HEK293 (cell line): Measurements from ENCODE around the gene ZNF579.

Experiments
- CTCF ChIA-PET: fragments of 350-600 bp; formaldehyde crosslinking; extraction: SDS; loops from one replicate; lab custom pipeline; 2021; ENCODE audit warnings: antibody characterized with exemption; lab: Yijun Ruan, JAX
- POLR2A ChIA-PET: fragments of 300-600 bp; formaldehyde crosslinking; extraction: SDS; loops from one replicate; lab custom pipeline; 2020; ENCODE audit warnings: antibody characterized with exemption, inconsistent platforms; lab: Yijun Ruan, JAX
- H3K27ac ChIP-seq: fragments of 200-500 bp; sonication (Bioruptor generic); 2 replicates; pipeline ENCODE4 v1.5.1; 2014; ENCODE audit warnings: low read depth, low read length, control low read depth, inconsistent platforms; ENCODE audit errors: extremely low read depth
- H3K36me3 ChIP-seq, 2 experiments: fragments of 200-500 bp in 1 of 2; sonication (Bioruptor generic) in 1 of 2; 1 replicate in 1 of 2; 2 replicates in 1 of 2; pipeline ENCODE4 v1.5.1; 2014 to 2017; ENCODE audit warnings: inconsistent platforms in 2 of 2, low read length in 2 of 2; ENCODE audit not compliant: control insufficient read depth in 2 of 2, insufficient read depth in 1 of 2
- H3K4me1 ChIP-seq: fragments of 200-500 bp; sonication (Bioruptor generic); 2 replicates; pipeline ENCODE4 v1.5.1; 2014; ENCODE audit warnings: mild to moderate bottlenecking, low read length, inconsistent platforms; ENCODE audit not compliant: control insufficient read depth, insufficient read depth
- H3K4me3 ChIP-seq: 2 replicates; pipeline ENCODE4 v1.5.1; 2011; ENCODE audit warnings: low read depth, mild to moderate bottlenecking, control low read depth, low read length, moderate library complexity
- H3K9me3 ChIP-seq: fragments of 200-500 bp; sonication (Bioruptor generic); 2 replicates; pipeline ENCODE4 v1.5.1; 2014; ENCODE audit warnings: low read depth, low read length, inconsistent platforms; ENCODE audit not compliant: control insufficient read depth, insufficient read depth
- CTCF ChIP-seq: fragments of 450-650 bp; formaldehyde crosslinking; IDR thresholded peaks from 2 replicates; pipeline ENCODE4 v1.5.1; 2016; ENCODE audit warnings: missing biosample characterization, missing genetic modification characterization
- HOXD13 ChIP-seq: sonication (generic); formaldehyde crosslinking; IDR thresholded peaks from 2 replicates; pipeline ENCODE4 v1.8.0; 2022; ENCODE audit warnings: missing genetic modification reagents, borderline replicate concordance
- PRDM1 ChIP-seq: fragments of 450-650 bp; formaldehyde crosslinking; IDR thresholded peaks from 2 replicates; pipeline ENCODE4; 2016; ENCODE audit warnings: missing biosample characterization, missing genetic modification characterization
- RBAK ChIP-seq: fragments of 450-650 bp; formaldehyde crosslinking; IDR thresholded peaks from 2 replicates; pipeline ENCODE4 v1.5.1; 2016; ENCODE audit warnings: missing biosample characterization, missing genetic modification characterization
- SALL2 ChIP-seq: fragments of 450-650 bp; formaldehyde crosslinking; IDR thresholded peaks from 2 replicates; pipeline ENCODE4 v1.5.0; 2017; ENCODE audit warnings: missing biosample characterization, mild to moderate bottlenecking, missing genetic modification characterization, borderline replicate concordance
- YY1 ChIP-seq: fragments of 450-650 bp; formaldehyde crosslinking; IDR thresholded peaks from 2 replicates; pipeline ENCODE4 v1.5.1; 2018; ENCODE audit warnings: missing biosample characterization, missing genetic modification characterization
- ZEB2 ChIP-seq: fragments of 450-650 bp; formaldehyde crosslinking; IDR thresholded peaks from 2 replicates; pipeline ENCODE4 v1.5.1; 2016; ENCODE audit warnings: missing biosample characterization, missing genetic modification characterization
- ZFHX2 ChIP-seq: fragments of 450-650 bp; formaldehyde crosslinking; conservative IDR thresholded peaks from 2 replicates; pipeline ENCODE4 v1.5.1; 2016; ENCODE audit warnings: missing biosample characterization, missing genetic modification characterization
- ZNF335 ChIP-seq: fragments of 450-650 bp; formaldehyde crosslinking; conservative IDR thresholded peaks from 2 replicates; pipeline ENCODE4 v1.5.1; 2016; ENCODE audit warnings: missing biosample characterization, missing genetic modification characterization
- ZNF544 ChIP-seq: fragments of 450-650 bp; formaldehyde crosslinking; IDR thresholded peaks from 2 replicates; pipeline ENCODE4 v1.5.0; 2017; ENCODE audit warnings: missing biosample characterization, missing genetic modification characterization
- TF ChIP-seq, protein P1 (sequence below): fragments of 450-650 bp; formaldehyde crosslinking; IDR thresholded peaks from 2 replicates; pipeline ENCODE4 v1.5.1; 2016; ENCODE audit warnings: missing biosample characterization, missing genetic modification characterization
- TF ChIP-seq, protein P2 (sequence below): fragments of 450-650 bp; formaldehyde crosslinking; IDR thresholded peaks from 2 replicates; pipeline ENCODE4 v1.5.1; 2017; ENCODE audit warnings: missing biosample characterization, missing genetic modification characterization
- TF ChIP-seq, protein P3 (sequence below): fragments of 450-650 bp; formaldehyde crosslinking; IDR thresholded peaks from 2 replicates; pipeline ENCODE4 v1.5.1; 2017; ENCODE audit warnings: missing biosample characterization, missing genetic modification characterization

The ZNF579 gene

DNA sequence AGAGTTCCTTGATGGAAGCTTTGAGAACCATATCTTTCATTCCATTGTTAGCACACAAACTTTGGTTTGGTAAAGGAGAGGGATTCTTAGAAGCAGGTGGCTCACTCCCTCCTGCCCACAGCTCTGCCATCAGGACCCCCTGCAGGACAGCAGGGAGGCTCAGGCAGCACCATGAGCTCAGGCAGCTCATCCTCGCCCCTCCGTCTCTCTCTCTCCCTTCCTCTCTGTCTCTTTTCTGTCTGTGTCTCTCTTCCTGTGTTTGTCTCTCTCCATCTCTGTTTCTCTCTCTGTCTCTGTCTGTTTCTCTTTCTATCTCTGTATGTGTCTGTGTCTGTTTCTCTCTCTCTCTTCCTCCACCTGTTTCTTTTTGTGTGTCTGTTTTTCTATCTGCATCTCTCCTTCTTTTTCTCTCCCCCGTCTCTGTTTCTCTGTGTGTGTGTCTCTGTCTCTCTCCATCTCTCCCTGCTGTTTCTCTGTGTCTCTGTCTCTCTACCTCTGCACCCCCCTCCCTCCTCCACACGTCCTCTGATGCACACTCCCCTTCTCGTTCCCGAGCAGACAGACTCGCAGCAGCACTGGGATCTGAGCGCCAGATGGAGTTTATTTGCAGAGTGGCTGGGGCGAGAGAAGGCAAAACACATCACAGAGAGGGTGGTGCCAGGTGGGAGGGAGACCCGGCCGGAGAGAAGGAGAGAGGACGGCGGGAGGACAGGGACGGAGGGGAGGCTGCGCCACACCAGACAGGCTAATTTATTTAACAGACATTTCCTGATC, 52.4 kb downstream of the ZNF579 start (continued):
- TF ChIP-seq SALL2 (tag by site-specific recombination) (peak; percentile 64; the same call in 1 of the 2 replicates), CTCF (tag by site-specific recombination) (0 out of 2 replicates have a peak, but pooled peaks have one; percentile 6), HOXD13 (CRISPR knock-in tag) (no peak), ZNF335 (peak; percentile 72), PRDM1 (tag by site-specific recombination) (0 out of 2 replicates have a peak, but pooled peaks have one; percentile 4), ZFHX2 (tag by site-specific recombination) (peak; percentile 35; the same call in 1 of the 2 replicates), ZNF544 (tag by site-specific recombination) (peak; percentile 48; the same call in 1 of the 2 replicates), ZEB2 (tag by site-specific recombination) (0 out of 2 replicates have a peak, but pooled peaks have one; percentile 14)
- TF ChIP-seq, protein P1, sequence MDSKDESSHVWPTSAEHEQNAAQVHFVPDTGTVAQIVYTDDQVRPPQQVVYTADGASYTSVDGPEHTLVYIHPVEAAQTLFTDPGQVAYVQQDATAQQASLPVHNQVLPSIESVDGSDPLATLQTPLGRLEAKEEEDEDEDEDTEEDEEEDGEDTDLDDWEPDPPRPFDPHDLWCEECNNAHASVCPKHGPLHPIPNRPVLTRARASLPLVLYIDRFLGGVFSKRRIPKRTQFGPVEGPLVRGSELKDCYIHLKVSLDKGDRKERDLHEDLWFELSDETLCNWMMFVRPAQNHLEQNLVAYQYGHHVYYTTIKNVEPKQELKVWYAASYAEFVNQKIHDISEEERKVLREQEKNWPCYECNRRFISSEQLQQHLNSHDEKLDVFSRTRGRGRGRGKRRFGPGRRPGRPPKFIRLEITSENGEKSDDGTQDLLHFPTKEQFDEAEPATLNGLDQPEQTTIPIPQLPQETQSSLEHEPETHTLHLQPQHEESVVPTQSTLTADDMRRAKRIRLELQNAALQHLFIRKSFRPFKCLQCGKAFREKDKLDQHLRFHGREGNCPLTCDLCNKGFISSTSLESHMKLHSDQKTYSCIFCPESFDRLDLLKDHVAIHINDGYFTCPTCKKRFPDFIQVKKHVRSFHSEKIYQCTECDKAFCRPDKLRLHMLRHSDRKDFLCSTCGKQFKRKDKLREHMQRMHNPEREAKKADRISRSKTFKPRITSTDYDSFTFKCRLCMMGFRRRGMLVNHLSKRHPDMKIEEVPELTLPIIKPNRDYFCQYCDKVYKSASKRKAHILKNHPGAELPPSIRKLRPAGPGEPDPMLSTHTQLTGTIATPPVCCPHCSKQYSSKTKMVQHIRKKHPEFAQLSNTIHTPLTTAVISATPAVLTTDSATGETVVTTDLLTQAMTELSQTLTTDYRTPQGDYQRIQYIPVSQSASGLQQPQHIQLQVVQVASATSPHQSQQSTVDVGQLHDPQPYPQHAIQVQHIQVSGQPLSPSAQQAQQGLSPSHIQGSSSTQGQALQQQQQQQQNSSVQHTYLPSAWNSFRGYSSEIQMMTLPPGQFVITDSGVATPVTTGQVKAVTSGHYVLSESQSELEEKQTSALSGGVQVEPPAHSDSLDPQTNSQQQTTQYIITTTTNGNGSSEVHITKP (tag by site-specific recombination) = peak; percentile 44; the same call in 1 of the 2 replicates
- TF ChIP-seq, protein P2, sequence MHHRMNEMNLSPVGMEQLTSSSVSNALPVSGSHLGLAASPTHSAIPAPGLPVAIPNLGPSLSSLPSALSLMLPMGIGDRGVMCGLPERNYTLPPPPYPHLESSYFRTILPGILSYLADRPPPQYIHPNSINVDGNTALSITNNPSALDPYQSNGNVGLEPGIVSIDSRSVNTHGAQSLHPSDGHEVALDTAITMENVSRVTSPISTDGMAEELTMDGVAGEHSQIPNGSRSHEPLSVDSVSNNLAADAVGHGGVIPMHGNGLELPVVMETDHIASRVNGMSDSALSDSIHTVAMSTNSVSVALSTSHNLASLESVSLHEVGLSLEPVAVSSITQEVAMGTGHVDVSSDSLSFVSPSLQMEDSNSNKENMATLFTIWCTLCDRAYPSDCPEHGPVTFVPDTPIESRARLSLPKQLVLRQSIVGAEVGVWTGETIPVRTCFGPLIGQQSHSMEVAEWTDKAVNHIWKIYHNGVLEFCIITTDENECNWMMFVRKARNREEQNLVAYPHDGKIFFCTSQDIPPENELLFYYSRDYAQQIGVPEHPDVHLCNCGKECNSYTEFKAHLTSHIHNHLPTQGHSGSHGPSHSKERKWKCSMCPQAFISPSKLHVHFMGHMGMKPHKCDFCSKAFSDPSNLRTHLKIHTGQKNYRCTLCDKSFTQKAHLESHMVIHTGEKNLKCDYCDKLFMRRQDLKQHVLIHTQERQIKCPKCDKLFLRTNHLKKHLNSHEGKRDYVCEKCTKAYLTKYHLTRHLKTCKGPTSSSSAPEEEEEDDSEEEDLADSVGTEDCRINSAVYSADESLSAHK (tag by site-specific recombination) = peak; percentile 22; the same call in 1 of the 2 replicates
- TF ChIP-seq, all 188 proteins: peak for 20

DNA sequence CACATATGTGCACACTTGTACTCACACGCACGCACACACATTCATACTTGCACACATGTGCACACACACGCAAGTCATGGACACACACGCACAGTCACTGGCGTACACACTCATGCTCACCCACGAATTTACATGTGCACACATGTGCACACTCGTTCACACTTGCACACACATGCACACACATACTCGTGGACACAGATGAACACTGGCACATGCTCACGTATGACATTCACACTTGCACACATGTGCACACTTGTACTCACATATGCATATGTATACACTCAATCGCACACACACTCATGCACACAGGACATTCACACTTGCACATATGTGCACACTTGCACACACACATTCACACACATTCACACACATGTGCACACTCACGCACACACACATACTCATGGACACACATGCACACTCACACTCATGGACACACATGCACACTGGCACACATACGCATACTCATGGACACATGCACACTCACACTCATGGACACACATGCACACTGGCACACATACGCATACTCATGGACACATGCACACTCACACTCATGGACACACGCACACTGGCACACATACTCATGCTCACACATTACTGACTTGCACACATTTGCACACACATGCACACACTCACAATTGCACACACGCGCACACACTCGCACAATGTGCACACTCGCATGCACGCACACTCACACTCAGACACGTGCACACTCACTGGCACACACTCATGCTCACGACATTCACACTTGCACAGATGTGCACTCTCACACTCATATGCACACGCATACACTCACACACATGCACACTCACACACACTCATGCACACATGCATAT, 53.2 kb downstream of the ZNF579 start:
- ChIA-PET POLR2A (interaction anchor here (1.9 kb wide), 1 partner anchor 72 kb away, joined by 10 read pairs; the partner anchor contains the start of genes FIZ1 and ZNF524), CTCF (interaction anchor here (0.5 to 1.6 kb wide), 3 partner anchors 13 to 79 kb away, joined by 3 to 6 read pairs (median 4); partner anchors contain the start of gene ZNF865)
- H3K27ac ChIP-seq = no peak overlapping the region
- no peaks in the 10 kb centered on the region for H3K36me3 ChIP-seq
- no peaks in the 10 kb centered on the region for H3K9me3 ChIP-seq
- TF ChIP-seq HOXD13 (CRISPR knock-in tag) (peak; percentile 9; the same call in 1 of the 2 replicates), RBAK (tag by site-specific recombination) (no peak), YY1 (tag by site-specific recombination) (no peak)
- TF ChIP-seq, protein P3, sequence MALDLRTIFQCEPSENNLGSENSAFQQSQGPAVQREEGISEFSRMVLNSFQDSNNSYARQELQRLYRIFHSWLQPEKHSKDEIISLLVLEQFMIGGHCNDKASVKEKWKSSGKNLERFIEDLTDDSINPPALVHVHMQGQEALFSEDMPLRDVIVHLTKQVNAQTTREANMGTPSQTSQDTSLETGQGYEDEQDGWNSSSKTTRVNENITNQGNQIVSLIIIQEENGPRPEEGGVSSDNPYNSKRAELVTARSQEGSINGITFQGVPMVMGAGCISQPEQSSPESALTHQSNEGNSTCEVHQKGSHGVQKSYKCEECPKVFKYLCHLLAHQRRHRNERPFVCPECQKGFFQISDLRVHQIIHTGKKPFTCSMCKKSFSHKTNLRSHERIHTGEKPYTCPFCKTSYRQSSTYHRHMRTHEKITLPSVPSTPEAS (tag by site-specific recombination) = peak; percentile 84
- H3K4me1 ChIP-seq = no peaks in the 10 kb centered on the region
- no peak overlapping the region for H3K4me3 ChIP-seq
